SK-N-SH treated with all-trans-retinoic acid at 6 μM for 48 hours (cell line): Measurements from ENCODE around the gene DOK1.

Experiments used
- ARNTL ChIP-seq: fragments of 450-650 bp; formaldehyde crosslinking; IDR thresholded peaks from 2 replicates; pipeline ENCODE4 v1.5.0; 2020; ENCODE audit warnings: low read depth, mild to moderate bottlenecking, moderate library complexity, borderline replicate concordance
- CSDC2 ChIP-seq: fragments of 250-450 bp; sonication (Bioruptor Pico); IDR thresholded peaks from 2 replicates; pipeline ENCODE4 v1.5.0; 2020; ENCODE audit warnings: mild to moderate bottlenecking, moderate library complexity
- ESRRG ChIP-seq: fragments of 250-450 bp; sonication (Bioruptor Pico); IDR thresholded peaks from 2 replicates; pipeline ENCODE4 v1.6.1; 2021; ENCODE audit warnings: mild to moderate bottlenecking
- GLIS3 ChIP-seq: fragments of 250-450 bp; sonication (Bioruptor Pico); IDR thresholded peaks from 2 replicates; pipeline ENCODE4 v1.5.0; 2020; ENCODE audit warnings: mild to moderate bottlenecking, moderate library complexity
- OSR1 ChIP-seq: fragments of 250-450 bp; sonication (Bioruptor Pico); IDR thresholded peaks from 2 replicates; pipeline ENCODE4 v1.8.0; 2022; ENCODE audit warnings: moderate library complexity, mild to moderate bottlenecking, inconsistent platforms
- PPARA ChIP-seq: fragments of 250-450 bp; sonication (Bioruptor Pico); IDR thresholded peaks from 2 replicates; pipeline ENCODE4 v1.5.0; 2020; ENCODE audit warnings: mild to moderate bottlenecking, borderline replicate concordance
- SNAI2 ChIP-seq: fragments of 250-450 bp; sonication (Bioruptor Pico); IDR thresholded peaks from 2 replicates; pipeline ENCODE4 v1.5.0; 2020; ENCODE audit warnings: mild to moderate bottlenecking, moderate library complexity
- ZC3H10 ChIP-seq: fragments of 250-450 bp; sonication (Bioruptor Pico); IDR thresholded peaks from 2 replicates; pipeline ENCODE4 v1.5.1; 2021; ENCODE audit warnings: mild to moderate bottlenecking, moderate library complexity
- ZFP3 ChIP-seq: fragments of 250-450 bp; sonication (Bioruptor Pico); IDR thresholded peaks from 2 replicates; pipeline ENCODE4 v1.5.0; 2020; ENCODE audit warnings: mild to moderate bottlenecking, moderate library complexity
- ZFP30 ChIP-seq: fragments of 450-650 bp; formaldehyde crosslinking; IDR thresholded peaks from 2 replicates; pipeline ENCODE4 v1.5.0; 2022; ENCODE audit warnings: mild to moderate bottlenecking, moderate library complexity
- TF ChIP-seq, protein P1 (sequence below): fragments of 250-450 bp; sonication (Bioruptor Pico); IDR thresholded peaks from 2 replicates; pipeline ENCODE4 v1.8.0; 2020; ENCODE audit warnings: mild to moderate bottlenecking, moderate library complexity, borderline replicate concordance
- TF ChIP-seq, protein P2 (sequence below): fragments of 250-450 bp; sonication (Bioruptor Pico); IDR thresholded peaks from 2 replicates; pipeline ENCODE4 v1.5.1; 2021; ENCODE audit warnings: mild to moderate bottlenecking, moderate library complexity

GRCh38 chr2:74535440-74535965, 19.0 kb upstream of the DOK1 start:
- TF ChIP-seq, protein P1, sequence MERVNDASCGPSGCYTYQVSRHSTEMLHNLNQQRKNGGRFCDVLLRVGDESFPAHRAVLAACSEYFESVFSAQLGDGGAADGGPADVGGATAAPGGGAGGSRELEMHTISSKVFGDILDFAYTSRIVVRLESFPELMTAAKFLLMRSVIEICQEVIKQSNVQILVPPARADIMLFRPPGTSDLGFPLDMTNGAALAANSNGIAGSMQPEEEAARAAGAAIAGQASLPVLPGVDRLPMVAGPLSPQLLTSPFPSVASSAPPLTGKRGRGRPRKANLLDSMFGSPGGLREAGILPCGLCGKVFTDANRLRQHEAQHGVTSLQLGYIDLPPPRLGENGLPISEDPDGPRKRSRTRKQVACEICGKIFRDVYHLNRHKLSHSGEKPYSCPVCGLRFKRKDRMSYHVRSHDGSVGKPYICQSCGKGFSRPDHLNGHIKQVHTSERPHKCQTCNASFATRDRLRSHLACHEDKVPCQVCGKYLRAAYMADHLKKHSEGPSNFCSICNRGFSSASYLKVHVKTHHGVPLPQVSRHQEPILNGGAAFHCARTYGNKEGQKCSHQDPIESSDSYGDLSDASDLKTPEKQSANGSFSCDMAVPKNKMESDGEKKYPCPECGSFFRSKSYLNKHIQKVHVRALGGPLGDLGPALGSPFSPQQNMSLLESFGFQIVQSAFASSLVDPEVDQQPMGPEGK (CRISPR knock-in tag): no peak
- TF ChIP-seq ZFP30 (CRISPR knock-in tag) (no peak), PPARA (CRISPR knock-in tag) (no peak), SNAI2 (CRISPR knock-in tag) (no peak), CSDC2 (CRISPR knock-in tag) (no peak), GLIS3 (CRISPR knock-in tag) (no peak), ARNTL (CRISPR knock-in tag) (no peak), OSR1 (no peak), ZFP3 (CRISPR knock-in tag) (no peak), ZC3H10 (CRISPR knock-in tag) (no peak), ESRRG (no peak)
- TF ChIP-seq, protein P2, sequence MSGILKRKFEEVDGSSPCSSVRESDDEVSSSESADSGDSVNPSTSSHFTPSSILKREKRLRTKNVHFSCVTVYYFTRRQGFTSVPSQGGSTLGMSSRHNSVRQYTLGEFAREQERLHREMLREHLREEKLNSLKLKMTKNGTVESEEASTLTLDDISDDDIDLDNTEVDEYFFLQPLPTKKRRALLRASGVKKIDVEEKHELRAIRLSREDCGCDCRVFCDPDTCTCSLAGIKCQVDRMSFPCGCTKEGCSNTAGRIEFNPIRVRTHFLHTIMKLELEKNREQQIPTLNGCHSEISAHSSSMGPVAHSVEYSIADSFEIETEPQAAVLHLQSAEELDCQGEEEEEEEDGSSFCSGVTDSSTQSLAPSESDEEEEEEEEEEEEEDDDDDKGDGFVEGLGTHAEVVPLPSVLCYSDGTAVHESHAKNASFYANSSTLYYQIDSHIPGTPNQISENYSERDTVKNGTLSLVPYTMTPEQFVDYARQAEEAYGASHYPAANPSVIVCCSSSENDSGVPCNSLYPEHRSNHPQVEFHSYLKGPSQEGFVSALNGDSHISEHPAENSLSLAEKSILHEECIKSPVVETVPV: no peak
